Small intestine (tissue), 7 donors: ENCODE results near the gene LRAT. TPM values are rescaled to one million over a fixed set of nuclear protein-coding genes. Genes with fewer than 3 reads are reported as not detected.
A peak's percentile ranks its signal among the peaks of the same experiment; 100 is the strongest.

Experiments
- DNase-seq, 2 donors: peaks; one replicate each; pipeline versions ENCODE4 v3.0.0 to v3.0.0-alpha.2; 2013
- FAIRE-seq: peaks from 2 replicates; lab custom pipeline; 2012; peaks lifted over from hg19 to GRCh38; lab: Jason Lieb, UNC
- H3K27ac ChIP-seq, 3 donors: one replicate each; pipeline ENCODE4 v1.5.1; 2013; ENCODE audit warnings: low read length in 2 of 3, mild to moderate bottlenecking in 2 of 3, control low read depth in 1 of 3, inconsistent platforms in 1 of 3, low read depth in 1 of 3, moderate library complexity in 1 of 3
- H3K27me3 ChIP-seq, 3 donors: one replicate each; pipeline ENCODE4 v1.6.1; 2013; ENCODE audit warnings: low read length in 3 of 3, inconsistent platforms in 1 of 3; ENCODE audit not compliant: control insufficient read depth in 3 of 3, insufficient read depth in 3 of 3
- H3K36me3 ChIP-seq, 3 donors: one replicate each; pipeline ENCODE4 v1.6.1; 2013; ENCODE audit warnings: low read length in 3 of 3, inconsistent platforms in 1 of 3, low read depth in 1 of 3, mild to moderate bottlenecking in 1 of 3, moderate library complexity in 1 of 3; ENCODE audit not compliant: control insufficient read depth in 3 of 3, insufficient read depth in 2 of 3
- H3K4me1 ChIP-seq, 3 donors: one replicate each; pipeline ENCODE4 v1.6.1; 2013; ENCODE audit warnings: low read length in 2 of 3, inconsistent platforms in 1 of 3, low read depth in 1 of 3, mild to moderate bottlenecking in 1 of 3, moderate library complexity in 1 of 3; ENCODE audit not compliant: control insufficient read depth in 3 of 3, insufficient read depth in 2 of 3
- H3K4me3 ChIP-seq, 3 donors: one replicate each; pipeline ENCODE4 v1.5.1; 2013; ENCODE audit warnings: low read length in 3 of 3, control low read depth in 1 of 3, inconsistent platforms in 1 of 3, low read depth in 1 of 3, mild to moderate bottlenecking in 1 of 3, moderate library complexity in 1 of 3
- H3K9me3 ChIP-seq, 2 donors: one replicate each; pipeline ENCODE4 v1.6.1; 2013; ENCODE audit warnings: low read depth in 1 of 2, low read length in 1 of 2; ENCODE audit not compliant: control insufficient read depth in 2 of 2, insufficient read depth in 1 of 2
- WGBS, 3 donors: extraction: QIAGEN DNeasy Blood & Tissue Kit; methylation state at CpG; one replicate each; pipeline ENCODE4 v1.1.7; 2013; 5-methylcytosine and 5-hydroxymethylcytosine counted together
- polyA plus RNA-seq, 4 donors: library from polyadenylated mRNA; stranded (reverse) in 3 of 4; unstranded in 1 of 4; fragments of 200-250 nt in 3 of 4; fragments of 120-200 nt in 1 of 4; gene quantifications; one replicate each; pipeline versions ENCODE4 v1.2.1 to v1.2.3, GENCODE V29; 2013
- donor health status: healthy with polysubstance abuse.
- donor health status: control.
- donor health status: control.
- donor health status: Bipolar disorder and iron deficiency.
- donor health status: healthy.

LRAT gene
- polyA plus RNA-seq, 4 donors: 1.2 to 10.5 (median 5.5) TPM

DNA sequence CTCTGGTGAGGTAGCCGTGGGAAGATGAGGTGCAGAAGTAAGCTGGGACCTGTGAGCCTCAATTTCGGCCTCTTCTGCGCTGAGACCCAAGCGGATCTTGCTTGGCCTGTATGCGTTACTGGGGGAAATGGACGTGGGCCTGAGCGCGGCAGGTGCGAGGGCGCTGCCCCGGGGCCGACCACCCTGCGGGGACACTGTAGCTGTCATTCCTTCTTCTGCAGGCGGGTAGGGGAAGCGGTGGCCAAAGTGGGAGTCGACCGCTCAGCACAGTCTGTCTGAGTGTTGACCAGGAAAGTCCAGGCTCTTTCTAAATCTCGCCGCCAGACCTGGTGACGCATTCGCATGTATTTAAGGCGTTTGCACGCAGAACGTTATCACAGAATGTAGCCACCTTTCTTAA is 3.3 kb upstream of the LRAT start:
- H3K4me1 ChIP-seq: peaks cover 0 to 20% (median 0%) of the 10 kb centered on the region in 3 donors
- H3K27me3 ChIP-seq: peaks cover 0 to 50% (median 11%) of the 10 kb centered on the region in 3 donors
- no peaks in the 10 kb centered on the region for H3K9me3 ChIP-seq
- WGBS, 3 donors: 75 to 94% (median 83%) methylated on average over 23 to 24 of the region's 24 CpGs
- DNase-seq (no peak), FAIRE-seq (no peak)
- H3K27ac ChIP-seq: no peak overlapping the region
- no peak overlapping the region for H3K4me3 ChIP-seq
- H3K36me3 ChIP-seq: no peaks in the 10 kb centered on the region

DNA sequence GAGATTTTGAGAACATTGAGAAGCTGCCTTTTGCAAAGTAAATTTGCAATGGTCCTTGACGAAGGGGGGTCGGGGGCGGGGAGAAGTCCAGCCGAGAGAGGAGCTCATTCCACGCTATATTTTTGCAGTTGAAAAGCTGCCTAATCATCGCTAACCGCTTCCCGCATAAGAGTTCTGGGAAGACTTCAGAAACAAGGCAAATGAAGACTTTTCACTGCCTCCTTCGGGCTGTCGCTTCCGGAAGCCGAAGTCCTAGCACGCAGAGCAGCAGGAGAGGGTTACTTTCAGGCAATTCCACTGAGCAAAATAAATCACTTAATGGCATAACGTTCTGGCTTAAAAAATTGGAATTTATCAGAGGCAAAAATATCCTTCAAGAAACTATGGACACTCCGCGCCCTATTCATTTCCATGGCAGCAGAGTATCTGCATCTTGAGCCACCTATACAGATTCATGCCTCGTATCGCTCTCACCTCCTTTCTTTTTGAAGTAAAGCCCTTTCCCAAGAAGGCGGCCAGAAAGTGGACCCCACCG is 2.6 kb upstream of the LRAT start:
- no peaks in the 10 kb centered on the region for H3K9me3 ChIP-seq
- peaks cover 0 to 53% (median 11%) of the 10 kb centered on the region in 3 donors for H3K27me3 ChIP-seq

DNA sequence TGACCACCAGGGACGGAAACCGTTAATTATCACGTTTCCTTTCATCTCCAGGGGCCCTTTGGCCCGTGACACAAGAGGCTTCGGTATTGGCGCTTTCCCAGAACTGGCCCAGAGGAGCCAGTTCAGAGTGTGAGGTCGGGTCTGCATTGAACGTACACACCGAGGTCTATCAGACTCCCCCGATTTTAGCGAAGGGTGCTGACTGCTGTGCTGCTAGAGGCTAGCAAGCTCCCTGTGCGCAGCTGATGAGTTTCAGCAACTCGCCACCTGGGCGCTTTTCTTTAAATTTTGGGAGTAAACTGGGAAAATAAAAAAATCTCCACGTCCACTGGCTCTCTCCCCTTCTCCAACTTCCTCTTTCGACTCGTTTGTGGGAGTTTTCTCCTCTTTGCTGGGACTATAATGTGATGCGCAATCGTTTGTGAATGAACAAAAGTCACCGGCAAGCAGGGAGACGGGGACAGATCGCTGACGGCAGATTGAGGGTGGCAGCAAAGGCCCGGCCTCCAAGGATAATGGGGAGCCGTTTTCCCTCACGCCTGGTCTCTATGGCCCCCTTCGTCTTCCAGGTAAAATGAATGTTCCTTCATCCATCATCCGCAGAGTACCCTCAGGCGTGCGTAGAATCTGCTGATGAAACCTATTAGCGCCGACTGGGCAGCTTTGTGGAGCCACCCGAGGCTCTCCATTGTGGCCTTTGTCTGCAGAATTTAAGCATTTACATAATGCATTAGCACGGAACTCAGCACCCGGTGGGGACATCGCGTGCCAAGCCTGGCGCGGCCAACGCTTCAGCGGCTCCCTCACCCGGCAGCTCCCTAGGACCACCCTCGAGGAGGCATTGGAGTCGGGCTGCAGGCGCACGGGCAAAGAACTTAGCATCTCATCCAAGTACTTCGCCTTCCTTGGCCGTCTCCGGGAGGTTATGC is 1.6 kb upstream of the LRAT start:
- no peaks in the 10 kb centered on the region for H3K36me3 ChIP-seq
- no peak overlapping the region for H3K27ac ChIP-seq
- peaks cover 0 to 56% (median 11%) of the 10 kb centered on the region in 3 donors for H3K27me3 ChIP-seq
- H3K9me3 ChIP-seq: no peaks in the 10 kb centered on the region
- peaks cover 0 to 20% (median 0%) of the 10 kb centered on the region in 3 donors for H3K4me1 ChIP-seq
- FAIRE-seq: no peak
- WGBS, 3 donors: 2 to 4% (median 4%) methylated on average over 49 of the region's 49 CpGs
- DNase-seq: peak; percentile 11 to 40
- H3K4me3 ChIP-seq: peak overlapping the region in 1 of 3 donors; percentile 8

More for the DNA sequence above, 2.6 kb upstream of the LRAT start:
- DNase-seq (no peak), FAIRE-seq (no peak)
- Histone ChIP-seq H3K4me3 (no peak overlapping the region), H3K36me3 (no peaks in the 10 kb centered on the region), H3K27ac (no peak overlapping the region), H3K4me1 (peaks cover 0 to 20% (median 0%) of the 10 kb centered on the region in 3 donors)
- WGBS, 3 donors: 28 to 71% (median 63%) methylated on average over 20 of the region's 20 CpGs

DNA sequence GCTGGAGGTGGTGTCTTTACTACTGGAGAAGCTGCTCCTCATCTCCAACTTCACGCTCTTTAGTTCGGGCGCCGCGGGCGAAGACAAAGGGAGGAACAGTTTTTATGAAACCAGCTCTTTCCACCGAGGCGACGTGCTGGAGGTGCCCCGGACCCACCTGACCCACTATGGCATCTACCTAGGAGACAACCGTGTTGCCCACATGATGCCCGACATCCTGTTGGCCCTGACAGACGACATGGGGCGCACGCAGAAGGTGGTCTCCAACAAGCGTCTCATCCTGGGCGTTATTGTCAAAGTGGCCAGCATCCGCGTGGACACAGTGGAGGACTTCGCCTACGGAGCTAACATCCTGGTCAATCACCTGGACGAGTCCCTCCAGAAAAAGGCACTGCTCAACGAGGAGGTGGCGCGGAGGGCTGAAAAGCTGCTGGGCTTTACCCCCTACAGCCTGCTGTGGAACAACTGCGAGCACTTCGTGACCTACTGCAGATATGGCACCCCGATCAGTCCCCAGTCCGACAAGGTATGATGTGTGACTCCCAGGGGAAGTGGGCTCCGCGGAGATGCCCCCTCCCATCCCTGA is 634 bp downstream of the LRAT start:
- no peaks in the 10 kb centered on the region for H3K9me3 ChIP-seq
- no peak overlapping the region for H3K27ac ChIP-seq
- whole genome bisulfite sequencing, 3 donors: 2 to 7% (median 5%) methylated on average over 31 of the region's 31 CpGs
- DNase-seq: peak in 1 of 2 donors; percentile 6
- H3K4me1 ChIP-seq: peaks cover 0 to 20% (median 0%) of the 10 kb centered on the region in 3 donors
- FAIRE-seq: no peak
- H3K36me3 ChIP-seq: no peaks in the 10 kb centered on the region
- peak overlapping the region in 2 of 3 donors; percentile 49 to 62 for H3K4me3 ChIP-seq
- H3K27me3 ChIP-seq: peaks cover 0 to 56% (median 11%) of the 10 kb centered on the region in 3 donors

DNA sequence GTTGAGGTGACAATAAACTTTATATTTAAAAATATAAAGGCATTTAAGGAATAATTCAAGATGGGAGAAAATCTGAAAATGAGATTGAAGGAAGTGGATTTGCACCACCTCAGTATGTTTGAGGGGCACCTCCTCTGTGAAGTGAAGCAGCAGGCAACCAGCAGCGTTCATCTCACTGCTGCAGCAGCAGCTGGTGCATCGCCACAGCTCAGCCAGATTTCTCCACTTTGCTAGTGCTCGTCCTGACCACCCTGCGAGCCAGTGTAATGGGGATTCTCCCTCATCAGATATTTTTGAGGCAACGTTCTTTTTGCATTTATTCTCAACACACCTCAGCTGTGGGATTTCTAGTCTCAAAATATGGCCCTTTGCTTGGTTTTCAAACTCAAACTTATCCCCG is 13.9 kb downstream of the LRAT start:
- H3K27ac ChIP-seq: no peak overlapping the region
- peaks cover 0 to 18% (median 0%) of the 10 kb centered on the region in 3 donors for H3K27me3 ChIP-seq
- FAIRE-seq (no peak), DNase-seq (no peak)
- H3K36me3 ChIP-seq: no peaks in the 10 kb centered on the region
- H3K4me1 ChIP-seq: no peaks in the 10 kb centered on the region
- WGBS, 3 donors: 69 to 83% (median 76%) methylated on average over 6 of the region's 6 CpGs
- no peak overlapping the region for H3K4me3 ChIP-seq
- no peaks in the 10 kb centered on the region for H3K9me3 ChIP-seq

DNA sequence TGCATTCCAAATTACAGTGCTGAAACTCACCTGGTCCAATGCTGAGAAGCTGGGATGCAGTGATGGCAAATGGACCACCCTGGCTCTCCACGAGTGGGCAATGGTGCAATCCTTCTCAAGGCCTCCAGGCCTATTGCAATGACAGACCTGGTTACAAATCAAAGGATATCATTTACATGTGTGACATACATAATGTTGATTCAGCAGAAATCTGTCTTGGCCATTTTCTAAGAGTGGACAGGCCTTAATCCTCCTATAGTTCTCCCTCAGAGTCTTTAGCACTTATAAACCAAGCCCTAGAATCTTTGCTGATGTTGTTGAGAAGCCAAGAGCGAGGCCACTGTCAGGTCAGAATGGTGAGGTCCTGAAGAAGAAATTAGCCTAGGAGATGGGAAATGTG is 17.1 kb downstream of the LRAT start:
- Histone ChIP-seq H3K4me3 (no peak overlapping the region), H3K27ac (no peak overlapping the region), H3K27me3 (peaks cover 0 to 18% (median 2%) of the 10 kb centered on the region in 3 donors), H3K9me3 (no peaks in the 10 kb centered on the region), H3K4me1 (no peaks in the 10 kb centered on the region), H3K36me3 (no peaks in the 10 kb centered on the region)
- DNase-seq (no peak), FAIRE-seq (no peak)
- 77 to 86% (median 78%) methylated on average over 2 of the region's 2 CpGs for WGBS, 3 donors

DNA sequence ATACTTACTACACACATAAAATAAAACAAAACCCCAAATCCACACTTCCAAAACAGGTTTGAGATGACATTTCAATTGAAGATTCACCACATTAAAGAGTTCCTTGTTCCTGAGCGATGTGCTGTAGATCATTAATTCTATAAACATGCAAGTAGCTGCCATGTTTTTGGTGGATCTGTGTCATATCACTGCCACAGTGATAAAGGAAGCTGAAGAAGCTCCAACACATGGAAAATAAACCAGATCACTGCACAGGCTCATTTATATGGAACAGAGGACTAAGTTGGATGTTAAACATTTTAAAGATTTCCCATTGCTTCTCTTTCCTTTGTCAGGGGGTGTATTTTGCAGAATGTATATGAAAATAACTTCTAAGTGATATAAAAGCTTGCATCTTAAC is 34.5 kb downstream of the LRAT start:
- no peaks in the 10 kb centered on the region for H3K36me3 ChIP-seq
- DNase-seq (no peak), FAIRE-seq (no peak)
- H3K9me3 ChIP-seq: no peaks in the 10 kb centered on the region
- no peak overlapping the region for H3K27ac ChIP-seq
- no peaks in the 10 kb centered on the region for H3K4me1 ChIP-seq
- 84 to 100% (median 85%) methylated on average over 1 of the region's 1 CpG for WGBS, 3 donors
- H3K27me3 ChIP-seq: peaks cover 0 to 8% (median 0%) of the 10 kb centered on the region in 3 donors
- no peak overlapping the region for H3K4me3 ChIP-seq

DNA sequence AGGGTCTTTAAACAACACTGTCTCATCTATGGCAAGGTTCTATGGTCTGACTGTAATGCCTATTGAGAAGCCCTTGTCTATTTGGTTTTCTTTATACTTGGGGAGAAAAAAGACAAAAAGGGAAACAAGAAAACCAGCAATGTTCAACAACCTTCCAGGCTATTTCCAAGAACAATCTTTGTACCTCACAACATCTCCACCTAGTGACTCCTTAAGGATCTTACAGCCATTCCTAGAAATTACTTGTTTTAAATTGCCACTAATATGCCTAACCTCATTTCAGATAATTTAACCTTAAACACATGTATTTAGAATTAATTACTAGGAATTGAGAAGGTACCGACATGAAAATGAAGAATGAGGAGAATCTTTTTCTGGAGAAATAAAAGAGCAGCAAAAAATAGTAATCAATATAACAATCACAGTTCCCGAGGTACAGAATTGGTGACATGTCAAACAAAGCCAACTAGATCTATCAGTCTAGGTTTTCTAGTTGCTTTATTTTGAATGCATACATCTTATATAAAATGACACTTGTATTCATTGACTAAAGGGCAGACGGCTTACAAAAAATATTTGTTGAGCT is 35.7 kb downstream of the LRAT start:
- WGBS, 3 donors: 31 to 47% (median 37%) methylated on average over 3 of the region's 3 CpGs
- H3K27ac ChIP-seq: no peak overlapping the region
- no peaks in the 10 kb centered on the region for H3K9me3 ChIP-seq
- H3K4me3 ChIP-seq: no peak overlapping the region
- DNase-seq (peak; percentile 43 to 47), FAIRE-seq (peak; percentile 87)
- no peaks in the 10 kb centered on the region for H3K4me1 ChIP-seq
- peaks cover 0 to 8% (median 0%) of the 10 kb centered on the region in 3 donors for H3K27me3 ChIP-seq
- no peaks in the 10 kb centered on the region for H3K36me3 ChIP-seq
